HL-60/S4 treated with retinoic acid at 250 ng/mL for 4 days and 3 days (cell line): Measurements from ENCODE around the gene NDFIP2.
"Not testable (repeated sequence)": the region's sequence is repeated elsewhere in the genome, so short reads cannot be mapped to it uniquely, and the experiment has no call there.

Source experiments
- in situ Hi-C: fragments of 300-500 bp; cut with MboI; formaldehyde crosslinking; loops from 2 replicates; pipeline ENCODE4 v1.7.0; 2022; ENCODE audit warnings: low sequenced_read_pairs

Gene NDFIP2

DNA sequence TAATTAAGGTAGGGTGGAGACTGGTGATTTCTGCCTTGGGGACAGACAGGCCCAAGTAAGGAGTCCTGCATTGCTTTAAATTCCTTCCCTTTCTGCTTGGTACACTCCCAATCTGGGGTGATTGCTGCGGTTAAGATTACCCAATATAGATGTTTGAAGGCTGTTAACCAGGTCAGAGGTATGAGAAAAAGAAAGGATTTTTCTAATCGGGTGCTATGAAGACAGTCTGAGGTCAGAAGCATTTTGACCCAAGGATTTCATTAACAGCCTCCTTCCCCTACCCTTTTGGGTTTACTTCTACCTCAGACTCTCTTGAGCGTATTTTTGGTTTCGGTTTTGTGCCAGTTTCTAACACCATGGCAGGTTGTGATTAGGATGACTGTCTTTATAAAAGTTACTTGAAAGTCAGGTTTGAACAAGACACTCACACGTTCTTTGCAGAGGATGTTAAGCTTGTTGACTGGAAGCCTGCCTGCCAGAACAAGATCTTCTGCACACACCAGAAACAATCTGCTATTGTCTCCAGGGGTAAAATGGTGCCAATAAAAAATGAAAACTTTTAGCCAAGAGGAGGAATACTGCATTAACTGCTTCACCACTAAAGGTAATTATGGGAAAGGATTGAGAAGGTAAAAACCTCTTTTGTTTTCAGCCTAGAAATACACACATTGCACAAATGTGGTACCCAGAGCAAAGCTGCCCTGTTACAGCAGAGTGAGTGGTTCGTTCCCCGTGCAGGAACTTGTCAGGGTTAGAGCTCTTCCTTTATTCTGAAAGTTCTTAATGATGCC lies 108.8 kb downstream of the NDFIP2 start:
- in situ Hi-C loops, result no loop called here

DNA sequence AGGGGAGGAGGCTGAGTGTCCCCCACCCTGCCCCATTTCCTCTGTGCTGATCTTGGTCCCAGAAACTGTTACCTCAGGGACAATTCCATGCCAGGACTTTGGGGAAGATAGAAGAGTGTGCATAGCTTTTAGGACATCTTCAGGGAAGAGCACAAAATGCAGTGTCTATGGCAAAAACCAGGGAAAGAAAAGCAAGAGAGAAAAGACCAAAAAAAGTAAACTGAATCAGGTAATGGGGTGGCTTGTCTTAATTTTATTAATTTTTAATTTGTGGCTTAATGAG lies 109.4 kb downstream of the NDFIP2 start:
- in situ Hi-C loops, result no loop called here

DNA sequence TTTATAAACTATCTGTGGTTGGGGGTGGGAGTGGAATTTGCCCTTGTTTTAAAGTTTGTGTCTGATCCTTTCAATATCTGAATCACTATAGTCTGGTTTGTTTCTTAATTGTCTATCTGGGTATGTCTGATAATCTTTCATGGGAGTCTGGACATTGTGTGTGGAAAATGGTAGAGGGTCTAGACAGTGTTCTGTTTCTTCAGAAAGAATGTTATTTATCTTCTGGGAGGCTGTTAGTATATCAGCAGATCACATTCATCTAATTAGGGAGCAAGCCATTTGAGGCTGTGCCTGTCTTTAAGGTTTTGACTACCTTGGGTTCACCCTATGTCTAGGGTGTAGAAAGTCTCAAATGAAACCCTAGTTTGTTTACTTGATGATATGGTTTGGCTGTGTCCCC lies 110.5 kb downstream of the NDFIP2 start:
- in situ Hi-C loops, result no loop called here

DNA sequence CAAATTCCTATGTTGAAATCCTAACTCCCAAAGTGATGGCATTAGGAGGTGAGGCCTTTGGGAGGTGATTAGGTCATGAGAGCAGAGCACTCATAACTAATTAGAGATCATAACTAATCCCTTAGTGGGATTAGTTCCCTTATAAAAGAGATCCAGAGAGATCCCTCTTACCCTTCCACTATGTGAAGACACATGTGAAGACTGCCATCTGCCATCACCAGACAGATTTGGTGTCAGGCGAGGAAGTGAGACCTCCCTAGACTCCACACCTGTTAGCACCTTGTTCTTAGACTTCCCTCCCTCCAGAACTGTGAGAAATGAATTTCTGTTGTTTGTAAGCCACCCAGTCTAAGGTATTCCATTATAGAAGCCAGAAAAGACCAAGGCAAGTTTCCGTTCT lies 112.2 kb downstream of the NDFIP2 start:
- in situ Hi-C loops, result no loop called here

DNA sequence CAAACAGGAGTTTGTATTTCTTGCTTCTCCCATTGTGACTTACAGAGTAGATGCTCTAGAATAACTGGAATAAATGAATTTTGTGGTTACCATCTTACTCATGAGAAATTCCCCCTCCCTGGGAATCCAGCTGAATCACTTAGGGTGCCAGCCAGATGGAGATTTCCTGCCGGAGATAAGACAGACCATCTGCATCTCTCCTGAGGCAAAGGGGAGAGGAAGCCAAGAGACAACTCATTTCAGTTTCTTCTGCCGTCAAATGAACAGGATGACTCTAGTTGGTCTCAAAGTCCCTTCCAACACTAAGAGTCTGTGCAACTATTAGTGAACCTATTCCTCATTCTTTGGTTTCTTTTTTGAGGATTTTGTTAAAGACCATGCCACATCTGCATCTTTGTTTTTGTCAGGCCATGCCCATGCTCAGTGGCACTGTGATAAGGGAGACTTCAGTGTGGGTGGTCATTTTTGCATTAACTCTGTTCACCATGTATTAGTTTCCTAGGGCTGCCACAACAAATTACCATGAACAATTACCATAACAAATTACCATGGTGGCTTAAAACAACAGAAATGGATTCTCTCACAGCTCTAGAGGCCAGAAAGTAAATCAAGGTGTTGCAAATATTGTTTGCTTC lies 112.8 kb downstream of the NDFIP2 start:
- in situ Hi-C loops, result no loop called here

DNA sequence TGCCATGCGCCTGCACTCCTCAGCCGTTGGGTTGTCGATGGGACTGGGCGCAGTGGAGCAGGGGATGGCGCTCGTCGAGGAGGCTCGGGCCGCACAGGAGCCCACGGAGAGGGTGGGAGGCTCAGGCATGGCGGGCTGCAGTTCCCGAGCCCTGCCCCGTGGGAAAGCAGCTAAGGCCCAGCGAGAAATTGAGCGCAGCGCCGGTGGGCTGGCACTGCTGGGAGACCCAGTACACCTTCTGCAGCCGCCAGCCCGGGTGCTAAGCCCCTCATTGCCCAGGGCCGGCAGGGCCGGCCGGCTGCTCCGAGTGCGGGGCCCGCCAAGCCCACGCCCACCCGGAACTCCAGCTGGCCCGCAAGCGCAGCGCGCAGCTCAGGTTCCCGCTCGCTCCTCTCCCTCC lies 119.2 kb downstream of the NDFIP2 start:
- in situ Hi-C loops, result not testable (repeated sequence)

DNA sequence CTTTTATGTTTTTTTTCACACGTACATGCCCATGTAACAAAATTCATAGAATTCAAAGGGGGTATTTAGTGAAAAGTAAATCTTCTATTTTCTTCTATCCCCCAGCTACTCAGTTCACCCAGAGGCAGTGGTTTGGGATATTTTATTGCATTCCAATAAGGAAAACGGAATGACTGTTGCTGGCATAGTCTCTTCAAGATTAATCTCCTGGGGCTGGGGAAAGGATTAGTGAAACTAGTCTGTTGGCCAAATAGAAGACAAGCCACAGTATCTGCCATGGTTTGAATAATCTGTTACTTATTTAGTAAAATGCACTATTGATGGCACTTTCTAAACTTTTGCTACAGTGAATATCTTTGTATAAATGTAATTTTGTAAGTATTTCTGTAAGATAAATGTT lies 122.0 kb downstream of the NDFIP2 start:
- in situ Hi-C loops, result no loop called here

DNA sequence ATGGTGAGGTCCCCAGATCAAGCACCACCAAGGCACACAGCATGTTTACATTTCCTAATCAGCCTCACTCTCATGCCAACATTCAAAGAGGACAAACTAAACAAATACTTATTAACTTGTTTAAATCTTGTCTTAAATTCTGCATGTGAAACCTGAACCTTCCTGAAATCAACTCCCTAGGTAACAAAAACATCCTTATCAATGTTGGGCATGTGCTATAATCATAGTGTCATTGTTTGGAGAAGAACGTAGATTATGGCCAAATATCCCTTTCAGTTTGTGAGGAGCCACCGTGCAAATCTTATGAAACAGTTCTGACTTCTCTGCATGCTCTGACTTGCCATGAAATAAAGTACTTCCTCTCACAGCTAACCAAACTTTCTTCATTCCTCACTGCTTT lies 123.8 kb downstream of the NDFIP2 start:
- in situ Hi-C loops, result no loop called here
